GM15510 (cell line): Measurements from ENCODE around the gene PTPN14.

Source experiments
- POLR2A ChIP-seq: IDR thresholded peaks from 3 replicates; pipeline ENCODE4 v1.6.1; 2011; ENCODE audit warnings: borderline replicate concordance; ENCODE audit not compliant: insufficient read length; ENCODE audit errors: extremely low read depth

PTPN14 gene

GRCh38 chr1:214537872-214538473, 13.4 kb downstream of the PTPN14 start:
- no peak for TF ChIP-seq POLR2A

GRCh38 chr1:214537219-214537618, 14.2 kb downstream of the PTPN14 start:
- TF ChIP-seq POLR2A, result no peak

DNA sequence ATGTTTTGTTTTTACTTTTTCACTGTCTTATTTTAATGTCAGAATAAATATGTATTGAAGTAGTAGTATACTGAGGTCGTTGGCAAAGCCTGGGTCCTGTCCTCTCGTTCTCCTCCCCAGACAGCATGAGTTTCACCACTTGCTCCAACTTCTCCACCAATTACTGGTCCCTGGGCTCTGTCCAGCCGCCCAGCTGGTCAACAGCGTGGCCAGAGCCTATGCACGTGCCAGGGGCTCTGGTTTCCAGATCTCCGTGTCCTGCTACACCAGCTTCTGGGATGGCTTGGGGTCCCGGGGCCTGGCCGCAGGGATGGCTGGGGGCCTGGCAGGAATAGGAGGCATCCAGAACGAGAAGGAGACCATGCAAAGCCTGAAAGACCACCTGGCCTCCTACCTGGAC, 19.3 kb downstream of the PTPN14 start:
- no peak for TF ChIP-seq POLR2A

GRCh38 chr1:214525535-214526019, 25.8 kb downstream of the PTPN14 start:
- no peak for TF ChIP-seq POLR2A

DNA sequence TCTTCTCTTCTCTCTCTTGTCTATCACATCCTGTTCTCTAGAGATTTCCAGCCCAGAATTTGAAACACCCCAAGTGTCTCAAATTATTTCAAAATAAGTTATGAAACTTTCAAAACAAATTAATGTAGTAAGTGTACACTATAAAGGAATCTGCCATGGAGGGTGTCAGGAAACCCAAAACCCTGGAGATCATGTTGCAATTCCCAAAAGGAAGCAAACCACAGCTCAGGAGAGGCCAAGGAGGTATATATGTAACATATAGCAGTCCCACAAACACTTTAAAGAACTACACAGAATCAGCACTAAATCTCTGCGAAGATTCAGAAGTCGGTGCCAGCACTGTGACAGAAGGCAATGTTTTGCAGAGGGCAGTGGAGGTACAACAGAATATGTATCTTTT, 26.6 kb downstream of the PTPN14 start:
- TF ChIP-seq POLR2A, result no peak

GRCh38 chr1:214523124-214523824, 28.1 kb downstream of the PTPN14 start:
- TF ChIP-seq POLR2A, result no peak

- TF ChIP-seq POLR2A, result no peak
These were observed 30.7 kb downstream of the PTPN14 start for GRCh38 chr1:214520544-214521165.

DNA sequence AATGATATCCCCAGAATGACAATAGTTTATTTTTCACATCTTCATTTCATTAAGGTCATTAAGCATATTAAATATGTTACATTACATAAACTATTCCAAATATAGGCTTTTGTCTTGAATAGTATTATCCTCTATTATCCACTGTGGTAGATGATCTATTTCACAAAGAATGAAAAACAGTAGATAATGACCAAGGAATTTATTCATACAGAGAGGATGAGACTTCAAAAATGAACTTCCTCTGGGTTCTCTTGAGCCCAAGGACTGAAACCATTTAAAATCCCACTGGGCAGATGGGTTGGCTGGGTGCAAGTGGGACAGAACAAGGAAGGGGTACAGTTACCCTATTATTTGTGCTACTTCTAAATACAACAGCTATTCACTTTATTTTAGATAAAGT, 33.0 kb downstream of the PTPN14 start:
- TF ChIP-seq POLR2A, result no peak

GRCh38 chr1:214516434-214517326, 34.7 kb downstream of the PTPN14 start:
- no peak for TF ChIP-seq POLR2A

DNA sequence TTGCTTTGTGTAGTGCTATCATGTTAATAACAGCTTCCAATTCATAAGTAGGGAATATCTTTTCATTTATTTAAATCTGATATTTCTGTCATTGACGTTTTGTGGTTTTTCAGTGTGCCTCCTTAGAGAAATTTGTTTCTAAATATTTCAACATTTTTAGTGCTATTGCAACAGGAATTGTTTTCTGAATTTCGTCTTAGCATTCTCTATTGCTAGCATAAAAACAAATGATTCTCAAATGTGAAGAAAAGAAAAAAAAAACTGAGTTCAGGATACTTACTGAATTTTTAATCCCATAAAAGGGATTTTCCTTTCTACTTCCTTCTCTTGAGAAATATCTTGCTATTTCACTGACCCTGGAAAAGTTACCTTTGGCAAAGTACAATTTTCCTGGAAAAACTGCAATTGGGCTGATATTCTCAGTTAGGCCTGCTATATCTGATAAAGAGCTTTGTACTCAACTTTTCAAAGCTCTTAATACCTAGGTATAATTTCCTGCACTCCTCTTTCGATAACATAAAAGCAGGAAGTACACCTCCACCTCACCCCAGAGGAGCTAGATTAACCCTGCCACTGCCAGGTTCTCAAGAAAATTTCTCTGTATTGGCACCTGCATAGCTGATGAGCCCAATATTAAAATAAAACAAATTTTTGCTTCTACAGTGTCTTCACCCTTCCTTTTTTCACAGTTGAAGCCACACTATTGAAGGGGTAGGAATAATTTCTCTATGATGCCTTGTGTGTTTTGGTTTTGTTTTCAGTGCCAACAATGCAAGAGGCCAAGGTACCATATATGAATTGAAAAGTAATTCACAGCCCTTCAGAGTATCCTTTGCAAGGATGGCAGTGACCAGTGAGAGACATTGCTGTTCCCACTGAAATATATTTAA, 35.6 kb downstream of the PTPN14 start:
- TF ChIP-seq POLR2A, result no peak

- no peak for TF ChIP-seq POLR2A
These were observed 36.5 kb downstream of the PTPN14 start for GRCh38 chr1:214514819-214515383.

- no peak for TF ChIP-seq POLR2A
These were observed 37.2 kb downstream of the PTPN14 start for GRCh38 chr1:214514032-214514818.

DNA sequence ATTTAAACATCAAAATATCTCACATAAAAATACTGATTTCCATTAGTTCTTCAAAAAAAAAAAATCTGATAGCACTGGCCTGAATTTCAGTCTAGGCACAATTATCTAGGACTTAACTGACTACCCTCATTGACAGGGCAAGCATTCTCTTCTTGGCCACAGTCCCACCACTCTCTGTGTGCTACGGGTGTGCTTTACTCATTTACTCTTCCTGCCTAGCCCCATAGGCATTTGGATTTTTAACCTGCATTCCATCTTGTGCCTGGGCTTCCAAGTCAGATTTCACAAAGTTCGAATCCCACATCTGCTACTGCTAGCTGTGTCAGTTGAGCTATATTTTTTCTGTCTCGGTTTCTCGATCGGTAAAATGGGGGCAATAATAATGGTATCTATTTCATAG, 38.0 kb downstream of the PTPN14 start:
- TF ChIP-seq POLR2A, result no peak
